ENCODE measurements around the gene LSM14A. TPM values are rescaled to one million over a fixed set of nuclear protein-coding genes. Genes with fewer than 3 reads are reported as not detected.
"Not testable (repeated sequence)": the region's sequence is repeated elsewhere in the genome, so short reads cannot be mapped to it uniquely, and the experiment has no call there.

LSM14A gene
- total RNA-seq, 2 experiments from 2014 or later = 182 to 189 TPM

GRCh38 chr19:34193876-34194275 lies 21.6 kb downstream of the LSM14A start:
- POLR2A ChIA-PET = interaction anchor here (2.5 kb wide), 2 partner anchors 14 to 21 kb away, joined by 10 to 26 read pairs; partner anchors contain the start of gene LSM14A
- intact Hi-C loops (cut with micrococcal nuclease; ENCODE audit: unreplicated experiment) = no loop called here
- CTCF ChIA-PET (ENCODE audit: unreplicated experiment) = no interaction called here
- H3K9me3 ChIP-seq (ENCODE audit: low read length) = no peaks in the 10 kb centered on the region
- H3K36me3 ChIP-seq (ENCODE audit: insufficient read depth, low read length) = peaks cover 57% of the 10 kb centered on the region
- no peaks in the 10 kb centered on the region for H3K9me2 ChIP-seq (ENCODE audit: insufficient read depth, low read length)
- peaks cover 38% of the 10 kb centered on the region; the same call in 1 of the 2 replicates for H4K20me1 ChIP-seq (ENCODE audit: insufficient read depth, low read length)
- no peak for TF ChIP-seq EZH2phosphoT487 (IDR thresholded peaks at IDR 0.05; ENCODE audit: borderline replicate concordance, low read depth, low read length)
- TF ChIP-seq, protein P1, sequence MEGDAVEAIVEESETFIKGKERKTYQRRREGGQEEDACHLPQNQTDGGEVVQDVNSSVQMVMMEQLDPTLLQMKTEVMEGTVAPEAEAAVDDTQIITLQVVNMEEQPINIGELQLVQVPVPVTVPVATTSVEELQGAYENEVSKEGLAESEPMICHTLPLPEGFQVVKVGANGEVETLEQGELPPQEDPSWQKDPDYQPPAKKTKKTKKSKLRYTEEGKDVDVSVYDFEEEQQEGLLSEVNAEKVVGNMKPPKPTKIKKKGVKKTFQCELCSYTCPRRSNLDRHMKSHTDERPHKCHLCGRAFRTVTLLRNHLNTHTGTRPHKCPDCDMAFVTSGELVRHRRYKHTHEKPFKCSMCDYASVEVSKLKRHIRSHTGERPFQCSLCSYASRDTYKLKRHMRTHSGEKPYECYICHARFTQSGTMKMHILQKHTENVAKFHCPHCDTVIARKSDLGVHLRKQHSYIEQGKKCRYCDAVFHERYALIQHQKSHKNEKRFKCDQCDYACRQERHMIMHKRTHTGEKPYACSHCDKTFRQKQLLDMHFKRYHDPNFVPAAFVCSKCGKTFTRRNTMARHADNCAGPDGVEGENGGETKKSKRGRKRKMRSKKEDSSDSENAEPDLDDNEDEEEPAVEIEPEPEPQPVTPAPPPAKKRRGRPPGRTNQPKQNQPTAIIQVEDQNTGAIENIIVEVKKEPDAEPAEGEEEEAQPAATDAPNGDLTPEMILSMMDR (conservative IDR thresholded peaks at IDR 0.05; ENCODE audit: low read length) = no peak
- no peak overlapping the region for H2AFZ ChIP-seq (ENCODE audit: low read length)
- peaks cover 87% of the 10 kb centered on the region for H3K79me2 ChIP-seq (ENCODE audit: insufficient read depth, low read depth, low read length)
- H3K4me1 ChIP-seq (ENCODE audit: insufficient read depth, low read length, poor library complexity, severe bottlenecking) = peaks cover 61% of the 10 kb centered on the region
- no TSS peak for BruUV-seq (replicated peaks)
- peak overlapping the region; percentile 77 for H3K4me2 ChIP-seq (ENCODE audit: low read length)
- no peak for DNase-seq (ENCODE audit: low spot score)
- H3K27ac ChIP-seq (ENCODE audit: low read depth, low read length, poor library complexity, severe bottlenecking) = peak overlapping the region; percentile 90
- peak overlapping the region; percentile 51 for H3K4me3 ChIP-seq (ENCODE audit: low read depth, low read length, poor library complexity, severe bottlenecking)

DNA sequence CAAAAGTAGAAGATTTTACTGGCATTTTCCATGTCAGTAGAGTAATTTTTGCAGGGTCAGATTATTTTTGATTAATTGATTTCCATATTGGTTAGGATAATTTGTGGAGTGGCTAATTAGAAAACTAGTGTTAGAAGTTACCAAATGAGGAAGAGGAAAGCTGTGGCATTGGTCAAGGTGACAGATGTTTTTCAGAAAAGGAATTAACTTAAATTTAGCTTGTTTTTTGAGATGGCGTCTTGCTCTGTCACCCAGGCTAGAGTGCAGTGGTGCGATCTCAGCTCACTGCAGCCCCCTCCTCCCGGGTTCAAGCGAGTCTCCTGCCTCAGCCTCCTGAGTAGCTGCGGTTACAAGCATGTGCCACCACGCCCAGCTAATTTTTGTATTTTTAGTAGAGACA lies 28.8 kb downstream of the LSM14A start:
- Histone ChIP-seq H3K27ac (ENCODE audit: low read depth, low read length, poor library complexity, severe bottlenecking) (no peak overlapping the region), H3K9me3 (ENCODE audit: low read length) (no peaks in the 10 kb centered on the region), H3K9me2 (ENCODE audit: insufficient read depth, low read length) (no peaks in the 10 kb centered on the region), H3K4me1 (ENCODE audit: insufficient read depth, low read length, poor library complexity, severe bottlenecking) (no peaks in the 10 kb centered on the region), H3K4me2 (ENCODE audit: low read length) (no peak overlapping the region), H2AFZ (ENCODE audit: low read length) (no peak overlapping the region), H4K20me1 (ENCODE audit: insufficient read depth, low read length) (no peaks in the 10 kb centered on the region), H3K79me2 (ENCODE audit: insufficient read depth, low read depth, low read length) (peaks cover 47% of the 10 kb centered on the region; the same call in 1 of the 2 replicates), H3K4me3 (ENCODE audit: low read depth, low read length, poor library complexity, severe bottlenecking) (no peak overlapping the region), H3K36me3 (ENCODE audit: insufficient read depth, low read length) (peaks cover 95% of the 10 kb centered on the region)
- no TSS peak for BruUV-seq (replicated peaks)
- TF ChIP-seq, protein P1 (conservative IDR thresholded peaks at IDR 0.05; ENCODE audit: low read length) = no peak
- no peak for TF ChIP-seq EZH2phosphoT487 (IDR thresholded peaks at IDR 0.05; ENCODE audit: borderline replicate concordance, low read depth, low read length)
- ChIA-PET CTCF (ENCODE audit: unreplicated experiment) (no interaction called here), POLR2A (interaction anchor here (1.5 kb wide), 1 partner anchor 12 kb away, joined by 3 read pairs; no protein-coding TSS in a partner anchor)
- intact Hi-C loops (cut with micrococcal nuclease; ENCODE audit: unreplicated experiment) = no loop called here
- no peak for DNase-seq (ENCODE audit: low spot score)

DNA sequence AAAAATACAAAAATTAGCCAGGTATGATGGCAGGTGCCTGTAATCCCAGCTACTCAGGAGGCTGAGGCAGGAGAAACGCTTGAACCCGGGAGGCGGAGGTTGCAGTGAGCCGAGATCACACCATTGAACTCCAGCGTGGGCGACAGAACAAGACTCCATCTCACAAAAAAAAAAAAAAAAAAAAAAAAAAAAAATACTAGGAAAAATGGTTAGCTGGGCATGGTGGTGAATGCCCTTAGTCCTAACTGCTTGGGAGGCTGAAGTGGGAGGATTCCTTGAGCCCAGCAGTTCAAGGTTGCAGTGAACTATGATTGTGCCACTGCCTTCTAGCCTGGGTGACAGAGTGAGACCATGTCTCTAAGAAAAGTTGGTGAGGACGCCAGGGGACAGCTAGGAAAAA lies 33.0 kb downstream of the LSM14A start:
- H3K4me3 ChIP-seq (ENCODE audit: low read depth, low read length, poor library complexity, severe bottlenecking); H3K4me2 ChIP-seq (ENCODE audit: low read length); H2AFZ ChIP-seq (ENCODE audit: low read length); H3K9me2 ChIP-seq (ENCODE audit: insufficient read depth, low read length); H3K27ac ChIP-seq (ENCODE audit: low read depth, low read length, poor library complexity, severe bottlenecking); intact Hi-C loops (cut with micrococcal nuclease; ENCODE audit: unreplicated experiment); H4K20me1 ChIP-seq (ENCODE audit: insufficient read depth, low read length); DNase-seq (ENCODE audit: low spot score); H3K9me3 ChIP-seq (ENCODE audit: low read length); H3K4me1 ChIP-seq (ENCODE audit: insufficient read depth, low read length, poor library complexity, severe bottlenecking); BruUV-seq (replicated peaks); CTCF ChIA-PET (ENCODE audit: unreplicated experiment): not testable (repeated sequence)
- H3K36me3 ChIP-seq (ENCODE audit: insufficient read depth, low read length) = peaks cover 96% of the 10 kb centered on the region
- peaks cover 26% of the 10 kb centered on the region; the same call in 1 of the 2 replicates for H3K79me2 ChIP-seq (ENCODE audit: insufficient read depth, low read depth, low read length)
- POLR2A ChIA-PET = interaction anchor here (0.6 to 1.5 kb wide), 4 partner anchors 9 to 101 kb away, joined by 3 to 6 read pairs (median 4); no protein-coding TSS in a partner anchor

Data from OCI-LY7 (cell line).